MCF 10A (cell line): ENCODE data around the gene PER2. TPM values are rescaled to one million over a fixed set of nuclear protein-coding genes. Genes with fewer than 3 reads are reported as not detected.
A peak's percentile ranks its signal among the peaks of the same experiment; 100 is the strongest.

Experiments
- BruUV-seq: library from RNA; stranded (reverse); fragments of 400-500 nt; replicated peaks from 2 replicates; lab custom pipeline; 2021; lab: Mats Ljungman, UMichigan
- CTCF ChIA-PET: fragments of 300-600 bp; sonication (Branson Sonifier 250); formaldehyde crosslinking; extraction: SDS; loops from one replicate; lab custom pipeline; 2021; ENCODE audit warnings: antibody characterized with exemption, inconsistent platforms; lab: Yijun Ruan, JAX
- POLR2A ChIA-PET: fragments of 300-600, 350-650 bp; sonication (Branson Sonifier 250); formaldehyde crosslinking; extraction: SDS; loops from one replicate; lab custom pipeline; 2020; ENCODE audit warnings: antibody characterized with exemption, inconsistent platforms; lab: Yijun Ruan, JAX
- DNase-seq: peaks from one replicate; pipeline ENCODE4 v3.0.0-alpha.2; 2018; ENCODE audit not compliant: unreplicated experiment
- H3K27ac Mint-ChIP-seq: one replicate; pipeline ENCODE4 v1.8.0; 2022; ENCODE audit warnings: mild to moderate bottlenecking, low read depth, mixed read lengths; ENCODE audit not compliant: unreplicated experiment
- H3K27me3 Mint-ChIP-seq: one replicate; pipeline ENCODE4 v1.8.0; 2022; ENCODE audit warnings: mixed read lengths; ENCODE audit not compliant: insufficient read depth, unreplicated experiment
- H3K36me3 Mint-ChIP-seq: one replicate; pipeline ENCODE4 v1.8.0; 2022; ENCODE audit warnings: mild to moderate bottlenecking, moderate library complexity, mixed read lengths; ENCODE audit not compliant: insufficient read depth, unreplicated experiment
- H3K4me1 Mint-ChIP-seq: one replicate; pipeline ENCODE4 v1.8.0; 2022; ENCODE audit warnings: mixed read lengths; ENCODE audit not compliant: insufficient read depth, unreplicated experiment
- H3K4me3 Mint-ChIP-seq: one replicate; pipeline ENCODE4 v1.8.0; 2022; ENCODE audit warnings: mild to moderate bottlenecking, moderate library complexity, mixed read lengths; ENCODE audit not compliant: unreplicated experiment
- H3K9me3 Mint-ChIP-seq: one replicate; pipeline ENCODE4 v1.8.0; 2022; ENCODE audit warnings: mixed read lengths; ENCODE audit not compliant: unreplicated experiment
- intact Hi-C: fragments of 100-400 bp; cut with micrococcal nuclease; formaldehyde crosslinking; loops from 2 replicates; pipeline ENCODE4 v1.14.1; 2022
- total RNA-seq: library from RNA; stranded (reverse); gene quantifications from 2 replicates; pipeline ENCODE4 v1.2.3, GENCODE V29; 2022
- TF ChIP-seq, protein P1 (sequence below): fragments of 200-600 bp; IDR thresholded peaks from one replicate; pipeline ENCODE4 v1.8.0; 2022; ENCODE audit warnings: antibody characterized with exemption, mild to moderate bottlenecking; ENCODE audit not compliant: unreplicated experiment

The PER2 gene
- total RNA-seq, 1 experiment from 2014 or later: 8.9 TPM

- DNase-seq: no peak
- H3K4me1 Mint-ChIP-seq: peaks cover 58% of the 10 kb centered on the region
- ChIA-PET POLR2A (interaction anchor here (0.6 to 8.9 kb wide), 17 partner anchors 13 to 1195 kb away, joined by 3 to 139 read pairs (median 3); partner anchors contain the start of genes HES6 and TRAF3IP1), CTCF (interaction anchor here (0.9 to 3.8 kb wide), 5 partner anchors 18 to 57 kb away, joined by 3 to 14 read pairs (median 4); no protein-coding TSS in a partner anchor)
- H3K27ac Mint-ChIP-seq: peak overlapping the region; percentile 99
- peaks cover 12% of the 10 kb centered on the region for H3K36me3 Mint-ChIP-seq
- BruUV-seq: no TSS peak
- H3K27me3 Mint-ChIP-seq: no peaks in the 10 kb centered on the region
- intact Hi-C loops: loop anchor here (2.0 kb wide), 1 partner anchor 29 kb away; no protein-coding TSS in a partner anchor
- H3K9me3 Mint-ChIP-seq: no peaks in the 10 kb centered on the region
- peak overlapping the region; percentile 74 for H3K4me3 Mint-ChIP-seq
- TF ChIP-seq, protein P1, sequence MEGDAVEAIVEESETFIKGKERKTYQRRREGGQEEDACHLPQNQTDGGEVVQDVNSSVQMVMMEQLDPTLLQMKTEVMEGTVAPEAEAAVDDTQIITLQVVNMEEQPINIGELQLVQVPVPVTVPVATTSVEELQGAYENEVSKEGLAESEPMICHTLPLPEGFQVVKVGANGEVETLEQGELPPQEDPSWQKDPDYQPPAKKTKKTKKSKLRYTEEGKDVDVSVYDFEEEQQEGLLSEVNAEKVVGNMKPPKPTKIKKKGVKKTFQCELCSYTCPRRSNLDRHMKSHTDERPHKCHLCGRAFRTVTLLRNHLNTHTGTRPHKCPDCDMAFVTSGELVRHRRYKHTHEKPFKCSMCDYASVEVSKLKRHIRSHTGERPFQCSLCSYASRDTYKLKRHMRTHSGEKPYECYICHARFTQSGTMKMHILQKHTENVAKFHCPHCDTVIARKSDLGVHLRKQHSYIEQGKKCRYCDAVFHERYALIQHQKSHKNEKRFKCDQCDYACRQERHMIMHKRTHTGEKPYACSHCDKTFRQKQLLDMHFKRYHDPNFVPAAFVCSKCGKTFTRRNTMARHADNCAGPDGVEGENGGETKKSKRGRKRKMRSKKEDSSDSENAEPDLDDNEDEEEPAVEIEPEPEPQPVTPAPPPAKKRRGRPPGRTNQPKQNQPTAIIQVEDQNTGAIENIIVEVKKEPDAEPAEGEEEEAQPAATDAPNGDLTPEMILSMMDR: no peak
Measured at GRCh38 chr2:238286095-238286494, 2.3 kb downstream of the PER2 start.

GRCh38 chr2:238285653-238286082 is 2.7 kb downstream of the PER2 start:
- Mint-ChIP-seq H3K9me3 (no peaks in the 10 kb centered on the region), H3K27me3 (no peaks in the 10 kb centered on the region), H3K27ac (peak overlapping the region; percentile 99), H3K4me1 (peaks cover 55% of the 10 kb centered on the region), H3K36me3 (peaks cover 12% of the 10 kb centered on the region), H3K4me3 (peak overlapping the region; percentile 74)
- intact Hi-C loops: loop anchor here (2.0 kb wide), 1 partner anchor 29 kb away; no protein-coding TSS in a partner anchor
- POLR2A ChIA-PET: interaction anchor here (0.6 to 8.9 kb wide), 13 partner anchors 11 to 252 kb away, joined by 3 to 139 read pairs (median 4); partner anchors contain the start of gene TRAF3IP1
- no TSS peak for BruUV-seq
- TF ChIP-seq, protein P1: no peak
- peak; percentile 98 for DNase-seq
- CTCF ChIA-PET: interaction anchor here (0.6 to 3.8 kb wide), 6 partner anchors 18 to 90 kb away, joined by 3 to 14 read pairs (median 4); no protein-coding TSS in a partner anchor

DNA sequence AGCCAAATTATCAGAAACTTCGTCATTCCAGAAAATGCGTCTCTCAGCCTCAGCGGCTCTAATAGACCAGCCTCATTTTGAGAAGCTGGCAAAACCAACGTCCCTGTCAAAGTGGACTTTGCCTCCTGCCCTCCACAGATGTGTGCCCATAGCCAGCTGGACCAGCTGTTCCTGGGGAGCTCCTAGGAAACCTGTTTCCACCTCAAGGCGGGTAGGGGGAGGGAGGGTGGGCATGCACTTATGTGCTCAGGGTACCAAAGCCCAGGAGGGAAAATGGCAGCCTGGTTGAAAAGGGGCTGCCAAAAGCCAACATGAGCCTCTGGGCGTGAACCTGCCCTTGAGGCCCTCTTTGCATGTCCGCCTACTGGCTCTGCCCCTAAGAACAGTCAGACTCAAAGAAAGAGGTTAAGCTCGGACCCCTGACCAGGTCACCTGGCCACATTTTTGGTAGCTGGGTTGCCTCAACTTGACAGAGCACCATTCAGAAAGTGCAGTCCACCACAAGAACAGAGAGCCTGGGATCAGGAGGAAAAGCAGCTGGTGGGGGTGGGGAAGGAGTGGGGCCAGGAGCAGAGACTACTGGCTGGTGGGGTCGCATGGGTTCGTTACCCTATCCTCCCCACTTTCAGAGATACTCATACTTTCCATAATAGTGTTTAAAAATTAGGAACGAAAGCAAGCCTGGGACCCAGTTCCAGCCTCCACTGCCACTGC is 3.5 kb downstream of the PER2 start:
- peaks cover 48% of the 10 kb centered on the region for H3K4me1 Mint-ChIP-seq
- peaks cover 12% of the 10 kb centered on the region for H3K36me3 Mint-ChIP-seq
- CTCF ChIA-PET: interaction anchor here (0.6 to 3.8 kb wide), 7 partner anchors 19 to 595 kb away, joined by 3 to 14 read pairs (median 3); no protein-coding TSS in a partner anchor
- TF ChIP-seq, protein P1: no peak
- H3K27ac Mint-ChIP-seq: peak overlapping the region; percentile 99
- intact Hi-C loops: no loop called here
- H3K9me3 Mint-ChIP-seq: no peaks in the 10 kb centered on the region
- no peak for DNase-seq
- POLR2A ChIA-PET: interaction anchor here (0.6 to 8.9 kb wide), 11 partner anchors 11 to 188 kb away, joined by 3 to 139 read pairs (median 5); partner anchors contain the start of gene TRAF3IP1
- H3K4me3 Mint-ChIP-seq: peak overlapping the region; percentile 74
- no TSS peak for BruUV-seq
- H3K27me3 Mint-ChIP-seq: no peaks in the 10 kb centered on the region
